Thoracic aorta (tissue), 2 donors: Measurements from ENCODE around the gene DRAM2. TPM values are rescaled to one million over a fixed set of nuclear protein-coding genes. Genes with fewer than 3 reads are reported as not detected.

Experiments used
- ATAC-seq: fragments of 150-250 bp; one replicate; pipeline ENCODE4 v1.8.0; 2017; ENCODE audit warnings: low read depth; ENCODE audit not compliant: insufficient number of reproducible peaks, low FRiP score
- DNase-seq: peaks from one replicate; pipeline ENCODE4 v3.0.0-alpha.2; 2020; ENCODE audit warnings: low spot score
- H3K27ac ChIP-seq, 2 donors: fragments of 200-600 bp; sonication (generic); 1 replicate in 1 of 2; 2 replicates in 1 of 2; pipeline ENCODE4 v1.5.1; 2016; ENCODE audit warnings: mild to moderate bottlenecking in 2 of 2, moderate library complexity in 2 of 2
- H3K27me3 ChIP-seq: fragments of 200-600 bp; sonication (generic); replicated peaks from 2 replicates; pipeline ENCODE4 v1.6.0; 2016; ENCODE audit warnings: mild to moderate bottlenecking; ENCODE audit not compliant: insufficient read depth
- H3K36me3 ChIP-seq: fragments of 200-600 bp; sonication (generic); one replicate; pipeline ENCODE4 v1.5.1; 2016
- H3K4me1 ChIP-seq, 2 donors: fragments of 200-600 bp; sonication (generic); 1 replicate in 1 of 2; 2 replicates in 1 of 2; pipeline versions ENCODE4 v1.5.1 to v1.6.0; 2016; ENCODE audit warnings: low read depth in 2 of 2, mild to moderate bottlenecking in 1 of 2; ENCODE audit not compliant: control insufficient read depth in 1 of 2
- H3K4me3 ChIP-seq: fragments of 200-600 bp; sonication (generic); 2 replicates; pipeline ENCODE4 v1.5.1; 2016; ENCODE audit warnings: mild to moderate bottlenecking
- H3K9me3 ChIP-seq: fragments of 200-600 bp; sonication (generic); 2 replicates; pipeline ENCODE4 v1.5.1; 2016
- total RNA-seq, 2 donors: library from RNA; depleted of rRNA; stranded (reverse); fragments of >200 nt; gene quantifications; one replicate each; pipeline versions ENCODE4 v1.1.0 to v1.2.3, GENCODE V29; 2016
- TF ChIP-seq, protein P1 (sequence below): fragments of 200-600 bp; sonication (generic); IDR thresholded peaks from one replicate; pipeline ENCODE4 v1.5.1; 2019; ENCODE audit warnings: antibody characterized with exemption

DRAM2 gene
- total RNA-seq: 10 to 100 TPM; 27.7 to 50.8 TPM

DNA sequence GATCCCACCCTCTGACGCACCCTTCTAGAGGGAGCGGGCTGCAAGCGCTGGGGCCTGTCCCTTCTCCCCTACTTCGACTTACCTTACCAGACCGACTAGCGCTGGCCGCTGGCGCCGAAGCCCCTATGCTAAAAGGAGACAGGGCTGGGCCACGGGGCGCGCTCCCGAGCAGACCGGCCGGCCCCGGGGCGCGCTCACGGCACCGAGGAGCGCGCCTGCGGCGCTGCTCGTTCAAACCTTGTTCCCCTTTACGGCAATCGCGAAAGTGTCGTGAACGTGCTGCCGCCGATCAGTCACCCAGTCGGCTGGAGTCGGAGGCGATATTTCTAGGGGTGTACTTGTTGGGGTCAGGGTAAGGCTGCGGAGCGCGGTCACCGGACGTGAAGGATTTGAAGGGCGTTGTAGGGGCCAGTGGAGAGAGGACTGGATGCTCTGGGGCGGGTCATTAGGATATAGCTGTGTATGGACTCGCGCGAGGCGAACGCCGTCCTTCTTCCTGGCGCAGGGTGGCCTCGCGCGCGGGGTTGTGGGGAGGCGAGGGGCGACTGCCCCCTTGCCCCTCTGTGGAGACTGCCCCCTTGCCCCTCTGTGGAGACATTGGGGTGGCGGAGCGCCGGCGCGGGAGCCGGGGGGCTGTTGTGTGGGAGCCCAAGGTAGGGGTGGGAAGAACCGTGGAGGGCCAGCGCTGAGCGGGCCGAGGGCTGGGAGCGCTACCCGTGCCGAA is at the start of gene DRAM2, which contains the start of gene CEPT1:
Gene DRAM2 (minus strand): TSS at position 138 of the 724 bp plus-strand sequence. CDS start 8,539 bp downstream, outside the sequence.
Gene CEPT1 (plus strand): TSS at position 268 of the 724 bp plus-strand sequence. CDS start 7,492 bp downstream, outside the sequence.
- peak; percentile 91 for ATAC-seq
- DNase-seq: peak; percentile 92
- peaks cover 3% of the 10 kb centered on the region for H3K36me3 ChIP-seq
- H3K4me1 ChIP-seq: peaks cover 23 to 26% of the 10 kb centered on the region in 2 donors
- TF ChIP-seq, protein P1, sequence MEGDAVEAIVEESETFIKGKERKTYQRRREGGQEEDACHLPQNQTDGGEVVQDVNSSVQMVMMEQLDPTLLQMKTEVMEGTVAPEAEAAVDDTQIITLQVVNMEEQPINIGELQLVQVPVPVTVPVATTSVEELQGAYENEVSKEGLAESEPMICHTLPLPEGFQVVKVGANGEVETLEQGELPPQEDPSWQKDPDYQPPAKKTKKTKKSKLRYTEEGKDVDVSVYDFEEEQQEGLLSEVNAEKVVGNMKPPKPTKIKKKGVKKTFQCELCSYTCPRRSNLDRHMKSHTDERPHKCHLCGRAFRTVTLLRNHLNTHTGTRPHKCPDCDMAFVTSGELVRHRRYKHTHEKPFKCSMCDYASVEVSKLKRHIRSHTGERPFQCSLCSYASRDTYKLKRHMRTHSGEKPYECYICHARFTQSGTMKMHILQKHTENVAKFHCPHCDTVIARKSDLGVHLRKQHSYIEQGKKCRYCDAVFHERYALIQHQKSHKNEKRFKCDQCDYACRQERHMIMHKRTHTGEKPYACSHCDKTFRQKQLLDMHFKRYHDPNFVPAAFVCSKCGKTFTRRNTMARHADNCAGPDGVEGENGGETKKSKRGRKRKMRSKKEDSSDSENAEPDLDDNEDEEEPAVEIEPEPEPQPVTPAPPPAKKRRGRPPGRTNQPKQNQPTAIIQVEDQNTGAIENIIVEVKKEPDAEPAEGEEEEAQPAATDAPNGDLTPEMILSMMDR: no peak
- H3K27ac ChIP-seq: peak within 1 kb of the TSS; percentile 87 to 88
- no peaks in the 10 kb centered on the region for H3K9me3 ChIP-seq
- no peaks in the 10 kb centered on the region for H3K27me3 ChIP-seq
- H3K4me3 ChIP-seq: peak within 1 kb of the TSS; percentile 94

DNA sequence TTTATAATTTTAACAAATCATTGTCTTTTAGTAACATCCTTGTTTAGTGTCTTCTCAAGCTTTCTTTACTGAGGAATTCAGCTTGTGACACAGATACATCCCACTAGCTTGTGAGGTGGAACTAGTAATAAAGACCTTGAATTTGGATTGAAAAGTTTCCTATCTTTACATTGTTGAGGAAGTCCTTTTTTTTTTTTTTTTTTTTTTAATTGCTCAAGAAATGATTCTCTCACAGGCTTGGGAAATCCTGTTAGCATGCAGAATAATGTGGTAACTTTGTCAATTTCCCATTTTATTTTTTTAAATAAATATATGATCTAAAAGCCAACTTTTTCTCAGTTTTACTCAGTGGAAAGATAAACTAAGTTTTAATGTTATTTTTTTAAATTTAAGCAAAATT is 44.8 kb upstream of the DRAM2 start:
- H3K27ac ChIP-seq: no peak overlapping the region
- H3K9me3 ChIP-seq: no peaks in the 10 kb centered on the region
- TF ChIP-seq, protein P1: no peak
- ATAC-seq: no peak
- peaks cover 33% of the 10 kb centered on the region for H3K36me3 ChIP-seq
- no peak overlapping the region for H3K4me3 ChIP-seq
- DNase-seq: no peak
- H3K4me1 ChIP-seq: no peaks in the 10 kb centered on the region
- H3K27me3 ChIP-seq: no peaks in the 10 kb centered on the region

DNA sequence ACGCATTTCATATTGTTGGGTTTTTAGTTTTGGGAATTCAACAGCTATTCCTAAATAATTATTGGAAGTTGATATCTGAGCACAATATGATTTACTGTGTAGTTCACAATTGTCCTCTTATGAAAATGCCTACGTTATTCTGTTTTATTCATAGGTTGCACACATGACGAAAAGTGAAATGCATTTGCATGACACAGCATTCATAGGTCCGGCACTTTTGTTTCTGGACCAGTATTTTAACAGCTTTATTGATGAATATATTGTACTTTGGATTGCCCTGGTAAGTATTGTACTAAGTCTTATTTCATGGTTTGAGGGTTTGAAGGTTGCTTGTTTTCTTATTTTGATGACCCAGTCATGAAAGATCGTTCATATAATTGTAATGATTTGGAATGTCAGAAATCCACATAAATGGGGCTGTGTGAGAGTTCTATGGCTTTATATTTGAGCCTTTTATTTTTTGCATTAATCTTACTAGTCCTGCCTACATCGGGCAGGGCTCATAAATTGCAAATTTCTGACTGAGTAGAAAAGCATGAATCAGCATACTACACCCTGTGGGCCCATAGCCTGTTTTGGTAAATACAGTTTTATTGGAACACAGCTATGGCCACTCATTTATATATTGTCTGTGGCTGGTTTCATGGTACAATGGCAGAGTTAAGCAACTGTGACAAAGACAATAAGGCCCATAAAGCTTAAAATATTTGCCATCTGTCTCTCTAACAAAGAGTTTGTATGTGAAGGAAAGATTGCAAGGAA is 43.6 kb upstream of the DRAM2 start:
- no peak overlapping the region for H3K27ac ChIP-seq
- H3K4me3 ChIP-seq: no peak overlapping the region
- peaks cover 33% of the 10 kb centered on the region for H3K36me3 ChIP-seq
- DNase-seq (no peak), ATAC-seq (no peak)
- no peaks in the 10 kb centered on the region for H3K4me1 ChIP-seq
- TF ChIP-seq, protein P1: no peak
- no peaks in the 10 kb centered on the region for H3K27me3 ChIP-seq
- no peaks in the 10 kb centered on the region for H3K9me3 ChIP-seq

DNA sequence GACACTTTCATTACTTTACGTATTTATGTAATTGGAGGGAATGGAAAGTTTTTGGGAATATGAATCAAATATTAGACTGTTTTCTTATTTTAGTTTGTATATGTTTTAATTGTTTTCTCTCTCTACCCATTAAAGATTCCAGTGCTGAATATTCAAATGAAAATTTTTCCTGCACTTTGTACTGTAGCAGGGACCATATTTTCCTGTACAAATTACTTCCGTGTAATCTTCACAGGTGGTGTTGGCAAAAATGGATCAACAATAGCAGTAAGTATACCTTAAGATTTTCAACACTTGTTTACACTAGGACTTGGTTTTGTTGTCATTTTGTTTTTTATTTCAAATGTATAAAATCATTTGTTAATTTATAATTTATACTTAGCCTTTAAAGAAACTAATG is 42.2 kb upstream of the DRAM2 start:
- Histone ChIP-seq H3K27me3 (no peaks in the 10 kb centered on the region), H3K36me3 (peaks cover 23% of the 10 kb centered on the region), H3K4me1 (no peaks in the 10 kb centered on the region), H3K27ac (no peak overlapping the region), H3K9me3 (no peaks in the 10 kb centered on the region), H3K4me3 (no peak overlapping the region)
- no peak for DNase-seq
- ATAC-seq: no peak
- TF ChIP-seq, protein P1: no peak

DNA sequence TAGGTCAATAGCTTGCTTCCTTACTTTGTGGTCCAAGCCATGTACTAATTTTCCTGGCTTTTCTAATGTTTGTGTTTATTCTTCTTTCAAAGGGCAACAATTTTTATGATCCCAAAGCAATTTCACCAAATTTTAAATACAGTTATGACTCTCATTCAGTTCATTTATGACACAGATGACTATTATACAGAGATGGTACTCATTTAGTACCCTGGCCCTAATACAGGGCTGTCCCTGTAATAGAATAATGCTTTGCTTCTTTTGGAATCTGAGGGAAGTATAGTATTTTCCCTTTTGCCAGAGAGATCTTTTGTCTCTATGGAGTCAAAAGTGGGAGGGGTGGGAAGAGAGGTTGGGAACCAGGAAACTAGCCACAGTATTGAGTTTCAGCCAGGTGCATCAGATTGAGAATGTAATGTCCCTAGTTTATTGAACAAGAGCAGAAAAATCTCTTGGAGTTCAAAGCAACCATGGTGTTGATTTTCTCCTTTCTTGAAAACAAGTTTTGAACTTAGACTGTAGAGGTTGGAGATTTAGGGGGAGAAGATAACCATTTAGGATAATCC is 40.2 kb upstream of the DRAM2 start:
- Histone ChIP-seq H3K36me3 (peaks cover 14% of the 10 kb centered on the region), H3K4me3 (no peak overlapping the region), H3K27me3 (no peaks in the 10 kb centered on the region), H3K27ac (no peak overlapping the region), H3K9me3 (no peaks in the 10 kb centered on the region), H3K4me1 (no peaks in the 10 kb centered on the region)
- TF ChIP-seq, protein P1: no peak
- DNase-seq: no peak
- ATAC-seq: no peak
